ENCODE results near the gene GID4. TPM values are rescaled to one million over a fixed set of nuclear protein-coding genes. Genes with fewer than 3 reads are reported as not detected.
A peak's percentile ranks its signal among the peaks of the same experiment; 100 is the strongest.

Gene GID4
- total and polyA plus RNA-seq, 2 of the 13 experiments (the other 11 are each of a cell fraction or from before 2014, with no cell fraction given): 4.3 to 6.1 TPM

GRCh38 chr17:18087610-18088491 is 48.6 kb downstream of the GID4 start, which contains the start of gene DRG2 (continued):
- TF ChIP-seq RAD51 (IDR thresholded peaks at IDR 0.05; ENCODE audit: borderline replicate concordance): no peak
- TF ChIP-seq ZNF331 (CRISPR knock-in tag; IDR thresholded peaks at IDR 0.05): peak; percentile 97
- 0 out of 2 replicates have a peak, but pooled peaks have one; percentile 32 for TF ChIP-seq HOMEZ (CRISPR knock-in tag; IDR thresholded peaks at IDR 0.05; ENCODE audit: low read depth)
- TF ChIP-seq ZNF432 (CRISPR knock-in tag; IDR thresholded peaks at IDR 0.05; ENCODE audit: borderline replicate concordance): no peak; the same call in 1 of the 2 replicates
- TF ChIP-seq ZSCAN30 (CRISPR knock-in tag; IDR thresholded peaks at IDR 0.05): no peak
- peak; percentile 54 for TF ChIP-seq CREM (IDR thresholded peaks at IDR 0.05)
- no peak for TF ChIP-seq CREM (CRISPR knock-in tag; IDR thresholded peaks at IDR 0.05)
- TF ChIP-seq ZFYVE20 (CRISPR knock-in tag; IDR thresholded peaks at IDR 0.05; ENCODE audit: borderline replicate concordance, low read depth): no peak
- TF ChIP-seq HNRNPK (IDR thresholded peaks at IDR 0.05; ENCODE audit: low read depth, low read length, poor library complexity, severe bottlenecking): peak; percentile 15
- TF ChIP-seq MED8 (CRISPR knock-in tag; IDR thresholded peaks at IDR 0.05; ENCODE audit: insufficient replicate concordance): peak; percentile 28
- peak; percentile 91 for TF ChIP-seq NCOA1 (CRISPR knock-in tag; IDR thresholded peaks at IDR 0.05)
- TF ChIP-seq HNF4A (CRISPR knock-in tag; IDR thresholded peaks at IDR 0.05): peak; percentile 95
- peak; percentile 94 for TF ChIP-seq HOXD1 (CRISPR knock-in tag; IDR thresholded peaks at IDR 0.05)
- TF ChIP-seq SMYD3 (CRISPR knock-in tag; IDR thresholded peaks at IDR 0.05): 0 out of 2 replicates have a peak, but pooled peaks have one; percentile 81
- TF ChIP-seq PREB (CRISPR knock-in tag; IDR thresholded peaks at IDR 0.05): no peak
- TF ChIP-seq MLX (CRISPR knock-in tag; IDR thresholded peaks at IDR 0.05): peak; percentile 85
- peak; percentile 67; the same call in 1 of the 2 replicates for TF ChIP-seq ZNF234 (CRISPR knock-in tag; conservative IDR thresholded peaks at IDR 0.05)
- no peak for TF ChIP-seq ZNF776 (CRISPR knock-in tag; IDR thresholded peaks at IDR 0.05)
- no peak for TF ChIP-seq RFX1 (IDR thresholded peaks at IDR 0.05)
- TF ChIP-seq PAF1 (CRISPR knock-in tag; IDR thresholded peaks at IDR 0.05): no peak
- peak; percentile 75; the same call in 1 of the 2 replicates for TF ChIP-seq MXD3 (CRISPR knock-in tag; IDR thresholded peaks at IDR 0.05)
- TF ChIP-seq ZBTB2 (CRISPR knock-in tag; IDR thresholded peaks at IDR 0.05; ENCODE audit: low read depth): peak; percentile 83
- peak; percentile 82 for TF ChIP-seq PPARG (CRISPR knock-in tag; conservative IDR thresholded peaks at IDR 0.05)

All from HepG2 (cell line).